OCI-LY3 (cell line): ENCODE data around the gene TSPAN3.

Source experiments
- H2AFZ ChIP-seq: fragments of 200-600, 300-600 bp; shearing (Covaris generic); 2 replicates; pipeline ENCODE4 v1.6.0; 2014; ENCODE audit warnings: antibody characterized with exemption, low read depth, low read length
- H3K27ac ChIP-seq: fragments of 200-600, 300-600 bp; sonication (generic); 2 replicates; pipeline ENCODE4 v1.5.1; 2014; ENCODE audit warnings: mild to moderate bottlenecking, low read length, moderate library complexity, mixed read lengths
- H3K27me3 ChIP-seq: fragments of 200-600, 300-600 bp; sonication (generic); 2 replicates; pipeline ENCODE4 v1.6.1; 2014; ENCODE audit warnings: low read depth, low read length, mixed read lengths
- H3K36me3 ChIP-seq: fragments of 200-600, 300-600 bp; sonication (generic); replicated peaks from 2 replicates; pipeline ENCODE3; 2014; ENCODE audit warnings: low read depth, low read length, mixed read lengths
- H3K4me1 ChIP-seq: fragments of 300-600, 200-600 bp; sonication (generic); 2 replicates; pipeline ENCODE4 v1.6.1; 2014; ENCODE audit warnings: low read length, mixed read lengths
- H3K4me2 ChIP-seq: fragments of 200-600, 300-600 bp; sonication (generic); 2 replicates; pipeline ENCODE4 v1.6.1; 2014; ENCODE audit warnings: low read length, mixed read lengths
- H3K4me3 ChIP-seq: fragments of 300-600, 200-600 bp; sonication (generic); 2 replicates; pipeline ENCODE4 v1.5.1; 2014; ENCODE audit warnings: antibody characterized with exemption, mild to moderate bottlenecking, low read length, moderate library complexity
- H3K79me2 ChIP-seq: fragments of 300-600, 200-600 bp; shearing (Covaris generic); 2 replicates; pipeline ENCODE4 v1.6.1; 2014; ENCODE audit warnings: mild to moderate bottlenecking, low read length, mixed read lengths
- H3K9ac ChIP-seq: fragments of 300-600, 200-600 bp; shearing (Covaris generic); 2 replicates; pipeline ENCODE4 v1.6.0; 2014; ENCODE audit warnings: mild to moderate bottlenecking, low read length, moderate library complexity
- H3K9me3 ChIP-seq: fragments of 200-600, 300-600 bp; shearing (Covaris generic); 2 replicates; pipeline ENCODE4 v1.6.1; 2014; ENCODE audit warnings: low read length, mixed read lengths; ENCODE audit not compliant: insufficient read depth
- H4K20me1 ChIP-seq: fragments of 200-600, 300-600 bp; sonication (generic); 2 replicates; pipeline ENCODE4 v1.6.1; 2016; ENCODE audit warnings: low read length, mixed read lengths; ENCODE audit not compliant: insufficient read depth
- CTCF ChIP-seq: fragments of 200-600, 300-600 bp; sonication (generic); IDR thresholded peaks from 2 replicates; pipeline ENCODE4 v1.5.1; 2014; ENCODE audit warnings: antibody characterized with exemption, low read length, low read depth
- EZH2phosphoT487 ChIP-seq: fragments of 200-600 bp; shearing (Covaris generic); IDR thresholded peaks from 2 replicates; pipeline ENCODE4 v1.6.1; 2018; ENCODE audit warnings: antibody characterized with exemption, mixed run types, low read depth

TSPAN3 gene

DNA sequence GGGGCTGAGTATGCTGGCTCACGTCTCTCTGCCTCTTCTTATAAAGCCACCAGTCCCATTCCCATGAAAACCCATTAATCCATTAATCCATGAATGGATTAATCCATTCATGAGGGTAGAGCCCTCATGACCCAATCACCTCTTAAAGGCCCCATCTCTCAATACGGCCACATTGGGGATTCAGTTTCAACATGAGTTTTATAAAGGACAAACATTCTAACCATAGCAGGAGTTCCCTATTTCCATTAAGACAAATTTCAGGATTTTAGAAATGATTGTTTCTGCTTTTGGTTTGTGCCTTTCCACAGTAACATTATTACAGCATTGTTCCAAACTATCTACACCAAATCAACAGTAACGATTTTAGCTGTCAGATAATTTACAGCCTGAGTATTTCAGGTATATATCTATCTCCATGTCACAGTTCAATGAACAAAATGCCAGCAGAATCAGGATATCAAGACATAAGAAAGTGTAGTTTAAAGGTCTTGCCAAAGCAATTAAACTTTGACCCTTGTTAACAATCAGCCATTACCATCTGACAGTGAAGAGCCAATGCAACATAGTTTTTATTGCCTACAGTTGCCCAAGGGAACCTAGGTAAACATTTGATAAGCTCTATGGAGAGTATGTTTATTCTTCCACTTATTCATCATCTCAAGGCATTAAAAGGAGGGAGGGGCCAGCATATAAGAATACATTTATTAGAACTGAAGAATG, 3.8 kb downstream of the TSPAN3 start:
- Histone ChIP-seq H3K27ac (peak overlapping the region; percentile 83), H3K9ac (no peak overlapping the region), H3K9me3 (no peaks in the 10 kb centered on the region), H4K20me1 (peaks cover 68% of the 10 kb centered on the region), H3K27me3 (no peaks in the 10 kb centered on the region), H3K4me3 (peak overlapping the region; percentile 62), H3K79me2 (peaks cover 87% of the 10 kb centered on the region), H3K4me2 (peak overlapping the region; percentile 86), H2AFZ (no peak overlapping the region), H3K36me3 (peaks cover 22% of the 10 kb centered on the region), H3K4me1 (peaks cover 41% of the 10 kb centered on the region)
- TF ChIP-seq EZH2phosphoT487 (no peak), CTCF (no peak)

- Histone ChIP-seq H3K27me3 (no peaks in the 10 kb centered on the region), H2AFZ (no peak overlapping the region), H3K4me3 (no peak overlapping the region), H3K9ac (no peak overlapping the region), H3K4me2 (no peak overlapping the region), H3K79me2 (peaks cover 100% of the 10 kb centered on the region), H3K4me1 (peaks cover 47% of the 10 kb centered on the region), H4K20me1 (peaks cover 83% of the 10 kb centered on the region), H3K36me3 (peaks cover 22% of the 10 kb centered on the region), H3K27ac (no peak overlapping the region), H3K9me3 (no peaks in the 10 kb centered on the region)
- TF ChIP-seq CTCF (no peak), EZH2phosphoT487 (no peak)
Measured at GRCh38 chr15:77064539-77065308, 6.2 kb downstream of the TSPAN3 start.

DNA sequence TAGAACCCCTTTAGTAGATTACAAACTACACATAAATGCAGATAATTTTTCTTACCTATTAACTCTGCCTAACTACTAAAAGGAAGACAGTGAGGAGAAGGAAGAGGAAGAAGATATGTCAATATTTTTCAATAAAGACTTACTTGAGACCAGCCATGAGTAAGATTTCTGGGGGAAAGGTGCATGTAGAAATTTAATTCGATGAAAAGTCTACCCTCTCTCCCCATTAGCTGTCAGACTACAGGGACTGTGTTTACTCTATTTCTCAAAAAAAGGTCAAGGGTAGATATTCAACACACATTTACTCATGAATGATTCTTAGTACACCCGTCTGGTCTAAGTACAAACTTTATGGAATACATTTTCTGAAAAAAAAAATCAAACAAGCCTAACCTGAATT, 6.8 kb downstream of the TSPAN3 start:
- no peak overlapping the region for H3K4me3 ChIP-seq
- no peak for TF ChIP-seq CTCF
- TF ChIP-seq EZH2phosphoT487, result no peak
- no peak overlapping the region for H3K4me2 ChIP-seq
- H3K27ac ChIP-seq, result no peak overlapping the region
- H3K36me3 ChIP-seq, result peaks cover 19% of the 10 kb centered on the region
- no peak overlapping the region for H3K9ac ChIP-seq
- H4K20me1 ChIP-seq, result peaks cover 83% of the 10 kb centered on the region
- H3K4me1 ChIP-seq, result peaks cover 46% of the 10 kb centered on the region
- no peaks in the 10 kb centered on the region for H3K27me3 ChIP-seq
- H2AFZ ChIP-seq, result no peak overlapping the region
- no peaks in the 10 kb centered on the region for H3K9me3 ChIP-seq
- peaks cover 100% of the 10 kb centered on the region for H3K79me2 ChIP-seq

GRCh38 chr15:77063249-77063648, 7.7 kb downstream of the TSPAN3 start:
- peaks cover 14% of the 10 kb centered on the region for H3K36me3 ChIP-seq
- H3K4me3 ChIP-seq, result no peak overlapping the region
- H3K27ac ChIP-seq, result no peak overlapping the region
- H3K9ac ChIP-seq, result no peak overlapping the region
- no peak overlapping the region for H2AFZ ChIP-seq
- H3K4me1 ChIP-seq, result peaks cover 37% of the 10 kb centered on the region
- H3K79me2 ChIP-seq, result peaks cover 97% of the 10 kb centered on the region
- no peak overlapping the region for H3K4me2 ChIP-seq
- H3K9me3 ChIP-seq, result no peaks in the 10 kb centered on the region
- TF ChIP-seq CTCF (no peak), EZH2phosphoT487 (no peak)
- H4K20me1 ChIP-seq, result peaks cover 80% of the 10 kb centered on the region
- H3K27me3 ChIP-seq, result no peaks in the 10 kb centered on the region
